ENCODE measurements around the gene UBXN10. TPM values are rescaled to one million over a fixed set of nuclear protein-coding genes. Genes with fewer than 3 reads are reported as not detected.

Gene UBXN10
- polyA plus RNA-seq, 2 donors, result 0.35 to 1.2 TPM

- Histone ChIP-seq H3K27me3 (ENCODE audit: control insufficient read depth in 1 of 2, insufficient read depth in 2 of 2, low read length in 2 of 2) (no peaks in the 10 kb centered on the region), H3K9me3 (ENCODE audit: control insufficient read depth in 2 of 2, insufficient read depth in 1 of 2, low read depth in 1 of 2, low read length in 1 of 2) (no peaks in the 10 kb centered on the region), H3K27ac (ENCODE audit: low read depth in 2 of 2, low read length in 1 of 2) (no peak overlapping the region), H3K36me3 (ENCODE audit: control insufficient read depth in 2 of 2, insufficient read depth in 2 of 2, low read length in 1 of 2) (no peaks in the 10 kb centered on the region), H3K4me1 (ENCODE audit: control insufficient read depth in 2 of 2, insufficient read depth in 2 of 2, low read length in 1 of 2) (peaks cover 0 to 5% of the 10 kb centered on the region in 2 donors), H3K4me3 (ENCODE audit: low read depth in 1 of 2, low read length in 2 of 2) (no peak overlapping the region)
- WGBS, 2 donors, result 78 to 82% methylated on average over 6 of the region's 6 CpGs
Measured at GRCh38 chr1:20150969-20151368, 34.9 kb upstream of the UBXN10 start.

- H3K4me1 ChIP-seq (ENCODE audit: control insufficient read depth in 2 of 2, insufficient read depth in 2 of 2, low read length in 1 of 2), result peaks cover 0 to 5% of the 10 kb centered on the region in 2 donors
- H3K9me3 ChIP-seq (ENCODE audit: control insufficient read depth in 2 of 2, insufficient read depth in 1 of 2, low read depth in 1 of 2, low read length in 1 of 2), result no peaks in the 10 kb centered on the region
- no peaks in the 10 kb centered on the region for H3K27me3 ChIP-seq (ENCODE audit: control insufficient read depth in 1 of 2, insufficient read depth in 2 of 2, low read length in 2 of 2)
- no peaks in the 10 kb centered on the region for H3K36me3 ChIP-seq (ENCODE audit: control insufficient read depth in 2 of 2, insufficient read depth in 2 of 2, low read length in 1 of 2)
- H3K27ac ChIP-seq (ENCODE audit: low read depth in 2 of 2, low read length in 1 of 2), result no peak overlapping the region
- WGBS, 2 donors, result 6 to 7% methylated on average over 27 to 29 of the region's 29 CpGs
- H3K4me3 ChIP-seq (ENCODE audit: low read depth in 1 of 2, low read length in 2 of 2), result peak overlapping the region in 1 of 2 donors; percentile 20
Measured at GRCh38 chr1:20151906-20152598, 33.8 kb upstream of the UBXN10 start.

GRCh38 chr1:20152599-20152930 lies 33.3 kb upstream of the UBXN10 start:
- H3K4me1 ChIP-seq (ENCODE audit: control insufficient read depth in 2 of 2, insufficient read depth in 2 of 2, low read length in 1 of 2), result peaks cover 0 to 5% of the 10 kb centered on the region in 2 donors
- H3K9me3 ChIP-seq (ENCODE audit: control insufficient read depth in 2 of 2, insufficient read depth in 1 of 2, low read depth in 1 of 2, low read length in 1 of 2), result no peaks in the 10 kb centered on the region
- no peak overlapping the region for H3K4me3 ChIP-seq (ENCODE audit: low read depth in 1 of 2, low read length in 2 of 2)
- WGBS, 2 donors, result 48 to 60% methylated on average over 7 of the region's 7 CpGs
- H3K27me3 ChIP-seq (ENCODE audit: control insufficient read depth in 1 of 2, insufficient read depth in 2 of 2, low read length in 2 of 2), result no peaks in the 10 kb centered on the region
- H3K27ac ChIP-seq (ENCODE audit: low read depth in 2 of 2, low read length in 1 of 2), result no peak overlapping the region
- H3K36me3 ChIP-seq (ENCODE audit: control insufficient read depth in 2 of 2, insufficient read depth in 2 of 2, low read length in 1 of 2), result no peaks in the 10 kb centered on the region

GRCh38 chr1:20153000-20153418 lies 32.9 kb upstream of the UBXN10 start:
- peaks cover 0 to 2% of the 10 kb centered on the region in 2 donors for H3K9me3 ChIP-seq (ENCODE audit: control insufficient read depth in 2 of 2, insufficient read depth in 1 of 2, low read depth in 1 of 2, low read length in 1 of 2)
- H3K4me1 ChIP-seq (ENCODE audit: control insufficient read depth in 2 of 2, insufficient read depth in 2 of 2, low read length in 1 of 2), result peaks cover 0 to 5% of the 10 kb centered on the region in 2 donors
- H3K27ac ChIP-seq (ENCODE audit: low read depth in 2 of 2, low read length in 1 of 2), result no peak overlapping the region
- no peak overlapping the region for H3K4me3 ChIP-seq (ENCODE audit: low read depth in 1 of 2, low read length in 2 of 2)
- H3K27me3 ChIP-seq (ENCODE audit: control insufficient read depth in 1 of 2, insufficient read depth in 2 of 2, low read length in 2 of 2), result no peaks in the 10 kb centered on the region
- H3K36me3 ChIP-seq (ENCODE audit: control insufficient read depth in 2 of 2, insufficient read depth in 2 of 2, low read length in 1 of 2), result no peaks in the 10 kb centered on the region
- WGBS, 2 donors, result 72 to 76% methylated on average over 6 of the region's 6 CpGs

GRCh38 chr1:20154301-20154831 lies 31.5 kb upstream of the UBXN10 start:
- no peak overlapping the region for H3K27ac ChIP-seq (ENCODE audit: low read depth in 2 of 2, low read length in 1 of 2)
- 69 to 76% methylated on average over 18 of the region's 18 CpGs for WGBS, 2 donors
- no peaks in the 10 kb centered on the region for H3K27me3 ChIP-seq (ENCODE audit: control insufficient read depth in 1 of 2, insufficient read depth in 2 of 2, low read length in 2 of 2)
- H3K4me1 ChIP-seq (ENCODE audit: control insufficient read depth in 2 of 2, insufficient read depth in 2 of 2, low read length in 1 of 2), result peaks cover 0 to 5% of the 10 kb centered on the region in 2 donors
- H3K9me3 ChIP-seq (ENCODE audit: control insufficient read depth in 2 of 2, insufficient read depth in 1 of 2, low read depth in 1 of 2, low read length in 1 of 2), result peaks cover 4 to 5% of the 10 kb centered on the region in 2 donors
- no peaks in the 10 kb centered on the region for H3K36me3 ChIP-seq (ENCODE audit: control insufficient read depth in 2 of 2, insufficient read depth in 2 of 2, low read length in 1 of 2)
- no peak overlapping the region for H3K4me3 ChIP-seq (ENCODE audit: low read depth in 1 of 2, low read length in 2 of 2)

- Histone ChIP-seq H3K27me3 (ENCODE audit: control insufficient read depth in 1 of 2, insufficient read depth in 2 of 2, low read length in 2 of 2) (no peaks in the 10 kb centered on the region), H3K36me3 (ENCODE audit: control insufficient read depth in 2 of 2, insufficient read depth in 2 of 2, low read length in 1 of 2) (no peaks in the 10 kb centered on the region)
- WGBS, 2 donors, result 66 to 77% methylated on average over 7 of the region's 7 CpGs
Measured at GRCh38 chr1:20158358-20159070, 27.4 kb upstream of the UBXN10 start.

GRCh38 chr1:20160034-20160433 lies 25.9 kb upstream of the UBXN10 start:
- H3K27me3 ChIP-seq (ENCODE audit: control insufficient read depth in 1 of 2, insufficient read depth in 2 of 2, low read length in 2 of 2), result no peaks in the 10 kb centered on the region
- WGBS, 2 donors, result 73 to 74% methylated on average over 1 of the region's 1 CpG
- no peaks in the 10 kb centered on the region for H3K36me3 ChIP-seq (ENCODE audit: control insufficient read depth in 2 of 2, insufficient read depth in 2 of 2, low read length in 1 of 2)
- no peak overlapping the region for H3K4me3 ChIP-seq (ENCODE audit: low read depth in 1 of 2, low read length in 2 of 2)
- H3K4me1 ChIP-seq (ENCODE audit: control insufficient read depth in 2 of 2, insufficient read depth in 2 of 2, low read length in 1 of 2), result no peaks in the 10 kb centered on the region
- H3K9me3 ChIP-seq (ENCODE audit: control insufficient read depth in 2 of 2, insufficient read depth in 1 of 2, low read depth in 1 of 2, low read length in 1 of 2), result peaks cover 12 to 37% of the 10 kb centered on the region in 2 donors
- no peak overlapping the region for H3K27ac ChIP-seq (ENCODE audit: low read depth in 2 of 2, low read length in 1 of 2)

More at GRCh38 chr1:20158358-20159070, 27.4 kb upstream of the UBXN10 start:
- Histone ChIP-seq H3K4me1 (ENCODE audit: control insufficient read depth in 2 of 2, insufficient read depth in 2 of 2, low read length in 1 of 2) (no peaks in the 10 kb centered on the region), H3K27ac (ENCODE audit: low read depth in 2 of 2, low read length in 1 of 2) (no peak overlapping the region), H3K4me3 (ENCODE audit: low read depth in 1 of 2, low read length in 2 of 2) (no peak overlapping the region), H3K9me3 (ENCODE audit: control insufficient read depth in 2 of 2, insufficient read depth in 1 of 2, low read depth in 1 of 2, low read length in 1 of 2) (peaks cover 12 to 29% of the 10 kb centered on the region in 2 donors)

GRCh38 chr1:20164694-20165202 lies 21.1 kb upstream of the UBXN10 start:
- H3K4me1 ChIP-seq (ENCODE audit: control insufficient read depth in 2 of 2, insufficient read depth in 2 of 2, low read length in 1 of 2), result peaks cover 0 to 2% of the 10 kb centered on the region in 2 donors
- peaks cover 7 to 31% of the 10 kb centered on the region in 2 donors for H3K9me3 ChIP-seq (ENCODE audit: control insufficient read depth in 2 of 2, insufficient read depth in 1 of 2, low read depth in 1 of 2, low read length in 1 of 2)
- H3K27me3 ChIP-seq (ENCODE audit: control insufficient read depth in 1 of 2, insufficient read depth in 2 of 2, low read length in 2 of 2), result peaks cover 0 to 3% of the 10 kb centered on the region in 2 donors
- no peaks in the 10 kb centered on the region for H3K36me3 ChIP-seq (ENCODE audit: control insufficient read depth in 2 of 2, insufficient read depth in 2 of 2, low read length in 1 of 2)
- 64 to 75% methylated on average over 15 of the region's 15 CpGs for WGBS, 2 donors
- no peak overlapping the region for H3K27ac ChIP-seq (ENCODE audit: low read depth in 2 of 2, low read length in 1 of 2)
- no peak overlapping the region for H3K4me3 ChIP-seq (ENCODE audit: low read depth in 1 of 2, low read length in 2 of 2)

- no peaks in the 10 kb centered on the region for H3K36me3 ChIP-seq (ENCODE audit: control insufficient read depth in 2 of 2, insufficient read depth in 2 of 2, low read length in 1 of 2)
- H3K4me1 ChIP-seq (ENCODE audit: control insufficient read depth in 2 of 2, insufficient read depth in 2 of 2, low read length in 1 of 2), result peaks cover 0 to 2% of the 10 kb centered on the region in 2 donors
- peaks cover 0 to 3% of the 10 kb centered on the region in 2 donors for H3K27me3 ChIP-seq (ENCODE audit: control insufficient read depth in 1 of 2, insufficient read depth in 2 of 2, low read length in 2 of 2)
- WGBS, 2 donors, result 83% methylated on average over 16 of the region's 16 CpGs
- H3K27ac ChIP-seq (ENCODE audit: low read depth in 2 of 2, low read length in 1 of 2), result no peak overlapping the region
- H3K9me3 ChIP-seq (ENCODE audit: control insufficient read depth in 2 of 2, insufficient read depth in 1 of 2, low read depth in 1 of 2, low read length in 1 of 2), result peaks cover 7 to 26% of the 10 kb centered on the region in 2 donors
- no peak overlapping the region for H3K4me3 ChIP-seq (ENCODE audit: low read depth in 1 of 2, low read length in 2 of 2)
Measured at GRCh38 chr1:20165522-20165951, 20.4 kb upstream of the UBXN10 start.

All from esophagus (tissue), 2 donors.